ENCODE measurements around the gene NUP210L. TPM values are rescaled to one million over a fixed set of nuclear protein-coding genes. Genes with fewer than 3 reads are reported as not detected.
"Not testable (repeated sequence)": the region's sequence is repeated elsewhere in the genome, so short reads cannot be mapped to it uniquely, and the experiment has no call there.

Gene NUP210L
- total RNA-seq, 2 experiments from 2014 or later: 0.04 to 0.05 TPM

DNA sequence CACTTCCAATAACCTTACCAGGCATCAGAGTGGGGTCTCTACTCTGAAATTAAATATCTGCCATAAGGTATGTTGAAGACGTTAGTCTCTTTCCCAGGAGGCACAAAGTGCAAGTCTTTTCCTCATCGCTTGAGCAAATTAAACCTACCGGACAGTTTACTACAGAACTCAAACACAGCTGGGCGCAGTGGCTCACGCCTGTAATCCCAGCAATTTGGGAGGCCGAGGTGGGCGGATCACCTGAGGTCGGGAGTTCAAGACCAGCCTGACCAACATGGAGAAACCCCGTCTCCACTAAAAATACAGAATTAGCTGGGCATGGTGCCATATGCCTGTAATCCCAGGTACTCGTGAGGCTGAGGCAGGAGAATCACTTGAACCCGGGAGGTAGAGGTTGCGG, 175.8 kb downstream of the NUP210L start:
- not testable (repeated sequence) for ATAC-seq; H3K9me3 Mint-ChIP-seq (ENCODE audit: low read depth); DNase-seq; H3K27me3 Mint-ChIP-seq
- H3K36me3 Mint-ChIP-seq (ENCODE audit: low read depth): peaks cover 33% of the 10 kb centered on the region
- H3K27ac Mint-ChIP-seq: peak overlapping the region; percentile 69
- ChIA-PET CTCF (interaction anchor here (0.7 to 6.7 kb wide), 8 partner anchors 9 to 204 kb away, joined by 3 to 66 read pairs (median 4); partner anchors contain the start of genes CREB3L4, RAB13, RPS27 and SLC27A3), POLR2A (interaction anchor here (0.6 to 4.2 kb wide), 3 partner anchors 12 to 436 kb away, joined by 4 to 49 read pairs (median 25); partner anchors contain the start of genes CREB3L4 and RPS27)
- H3K4me3 Mint-ChIP-seq: peak overlapping the region; percentile 97
- intact Hi-C loops (cut with DNase I, micrococcal nuclease): loop anchor here in 1 of 2 experiments (5.0 kb wide), 1 partner anchor 252 kb away; the partner anchor contains the start of gene INTS3
- H3K4me1 Mint-ChIP-seq: peaks cover 29% of the 10 kb centered on the region

- Mint-ChIP-seq H3K27ac (peak overlapping the region; percentile 96), H3K27me3 (no peaks in the 10 kb centered on the region), H3K9me3 (ENCODE audit: low read depth) (no peaks in the 10 kb centered on the region), H3K36me3 (ENCODE audit: low read depth) (peaks cover 34% of the 10 kb centered on the region), H3K4me3 (peak overlapping the region; percentile 97), H3K4me1 (peaks cover 29% of the 10 kb centered on the region)
- ChIA-PET CTCF (interaction anchor here (0.6 to 6.7 kb wide), 13 partner anchors 10 to 384 kb away, joined by 3 to 66 read pairs (median 4); partner anchors contain the start of genes CREB3L4, RAB13, RPS27 and SLC27A3), POLR2A (interaction anchor here (0.6 to 4.2 kb wide), 10 partner anchors 8 to 437 kb away, joined by 3 to 49 read pairs (median 4); partner anchors contain the start of genes CREB3L4, CRTC2, RAB13 and RPS27)
- ATAC-seq (no peak), DNase-seq (no peak)
- intact Hi-C loops (cut with DNase I, micrococcal nuclease): loop anchor here in 1 of 2 experiments (5.0 kb wide), 1 partner anchor 251 kb away; the partner anchor contains the start of gene INTS3
These were observed 176.5 kb downstream of the NUP210L start for GRCh38 chr1:153978274-153978909.

GRCh38 chr1:153977250-153978240, 177.3 kb downstream of the NUP210L start, which contains the start of gene JTB:
Gene JTB (minus strand): TSS chr1:153977674. CDS start chr1:153977252, 422 bp downstream.
- Mint-ChIP-seq H3K27ac (peak within 1 kb of the TSS; percentile 97), H3K4me1 (peaks cover 33% of the 10 kb centered on the region), H3K9me3 (ENCODE audit: low read depth) (no peaks in the 10 kb centered on the region), H3K4me3 (peak within 1 kb of the TSS; percentile 97), H3K36me3 (ENCODE audit: low read depth) (peaks cover 41% of the 10 kb centered on the region), H3K27me3 (no peaks in the 10 kb centered on the region)
- intact Hi-C loops (cut with DNase I, micrococcal nuclease): loop anchor here (1.0 to 5.0 kb wide), 10 partner anchors 9 to 343 kb away; partner anchors contain the start of genes CREB3L4 (in 2 of the 2), CRTC2 (in 2 of the 2), CHTOP (in 1 of the 2) and INTS3 (in 1 of the 2)
- ATAC-seq (peak; percentile 95), DNase-seq (peak; percentile 94)
- ChIA-PET CTCF (interaction anchor here (0.6 to 6.7 kb wide), 14 partner anchors 11 to 385 kb away, joined by 3 to 66 read pairs (median 4); partner anchors contain the start of genes CREB3L4, CRTC2, RAB13 and RPS27), POLR2A (interaction anchor here (0.6 to 4.2 kb wide), 12 partner anchors 9 to 318 kb away, joined by 3 to 49 read pairs (median 4); partner anchors contain the start of genes CREB3L4, CRTC2, RAB13 and RPS27)

- DNase-seq: no peak
- CTCF ChIA-PET: interaction anchor here (0.6 to 6.7 kb wide), 6 partner anchors 10 to 255 kb away, joined by 3 to 66 read pairs (median 16); partner anchors contain the start of genes CREB3L4, CRTC2, RAB13 and RPS27
- Mint-ChIP-seq H3K4me3 (peak overlapping the region; percentile 97), H3K9me3 (ENCODE audit: low read depth) (no peaks in the 10 kb centered on the region), H3K27me3 (no peaks in the 10 kb centered on the region), H3K36me3 (ENCODE audit: low read depth) (peaks cover 42% of the 10 kb centered on the region), H3K27ac (peak overlapping the region; percentile 97), H3K4me1 (peaks cover 40% of the 10 kb centered on the region)
- POLR2A ChIA-PET: interaction anchor here (0.6 to 4.2 kb wide), 7 partner anchors 10 to 317 kb away, joined by 3 to 49 read pairs (median 8); partner anchors contain the start of genes CREB3L4, CRTC2, RAB13 and RPS27
- intact Hi-C loops (cut with DNase I, micrococcal nuclease): loop anchor here (1.0 to 5.0 kb wide), 10 partner anchors 9 to 343 kb away; partner anchors contain the start of genes CREB3L4 (in 2 of the 2), CRTC2 (in 2 of the 2), CHTOP (in 1 of the 2) and INTS3 (in 1 of the 2)
- ATAC-seq: peak; percentile 6
These were observed 178.0 kb downstream of the NUP210L start for GRCh38 chr1:153976819-153977249.

DNA sequence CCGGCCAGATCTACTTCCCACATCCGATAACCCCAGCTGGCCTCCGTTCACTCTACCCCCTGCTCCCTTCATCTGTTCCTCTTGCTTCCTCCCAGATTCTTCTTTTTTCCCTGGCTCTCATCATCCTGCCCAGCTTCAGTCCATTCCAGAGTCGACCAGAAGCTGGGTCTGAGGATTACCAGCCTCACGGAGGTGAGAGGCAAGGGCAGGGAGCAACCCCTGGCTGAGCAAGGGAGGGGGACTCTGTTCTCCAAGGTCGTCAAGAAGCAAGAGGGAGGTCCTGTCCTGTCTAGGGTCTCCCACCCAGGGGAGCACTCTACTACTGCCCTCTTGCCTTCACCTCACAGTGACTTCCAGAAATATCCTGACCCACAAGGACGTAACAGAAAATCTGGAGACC, 181.3 kb downstream of the NUP210L start:
- ChIA-PET CTCF (interaction anchor here (0.5 to 6.7 kb wide), 4 partner anchors 10 to 406 kb away, joined by 4 to 66 read pairs (median 15); partner anchors contain the start of genes RAB13, RPS27 and SLC39A1), POLR2A (interaction anchor here (2.1 kb wide), 1 partner anchor 11 kb away, joined by 7 read pairs; the partner anchor contains the start of gene SLC39A1)
- Mint-ChIP-seq H3K36me3 (ENCODE audit: low read depth) (peaks cover 39% of the 10 kb centered on the region), H3K27ac (peak overlapping the region; percentile 1), H3K9me3 (ENCODE audit: low read depth) (no peaks in the 10 kb centered on the region), H3K27me3 (no peaks in the 10 kb centered on the region), H3K4me3 (no peak overlapping the region), H3K4me1 (peaks cover 39% of the 10 kb centered on the region)
- intact Hi-C loops (cut with DNase I, micrococcal nuclease): no loop called here
- no peak for ATAC-seq
- no peak for DNase-seq

DNA sequence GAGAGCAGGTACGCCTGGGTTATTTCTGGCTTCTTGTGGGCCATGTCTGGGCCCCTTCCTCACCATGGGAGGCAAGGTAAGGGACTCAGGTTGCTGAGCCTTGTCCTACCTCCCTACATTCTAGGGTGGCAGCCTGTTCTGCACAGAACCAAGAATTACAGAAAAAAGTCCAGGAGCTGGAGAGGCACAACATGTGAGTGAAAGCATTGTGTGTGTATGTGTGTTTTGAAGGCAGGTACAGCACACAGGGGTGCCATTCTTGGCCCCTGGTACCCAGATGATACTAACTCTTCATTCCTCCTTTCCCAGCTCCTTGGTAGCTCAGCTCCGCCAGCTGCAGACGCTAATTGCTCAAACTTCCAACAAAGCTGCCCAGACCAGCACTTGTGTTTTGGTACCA, 181.8 kb downstream of the NUP210L start:
- ChIA-PET CTCF (interaction anchor here (0.5 to 6.7 kb wide), 5 partner anchors 8 to 405 kb away, joined by 3 to 66 read pairs (median 4); partner anchors contain the start of genes RAB13, RPS27 and SLC39A1), POLR2A (interaction anchor here (2.1 kb wide), 1 partner anchor 10 kb away, joined by 7 read pairs; the partner anchor contains the start of gene SLC39A1)
- DNase-seq (no peak), ATAC-seq (no peak)
- no peak overlapping the region for H3K4me3 Mint-ChIP-seq
- H3K27ac Mint-ChIP-seq: peak overlapping the region; percentile 15
- intact Hi-C loops (cut with DNase I, micrococcal nuclease): no loop called here
- H3K36me3 Mint-ChIP-seq (ENCODE audit: low read depth): peaks cover 39% of the 10 kb centered on the region
- H3K9me3 Mint-ChIP-seq (ENCODE audit: low read depth): no peaks in the 10 kb centered on the region
- peaks cover 39% of the 10 kb centered on the region for H3K4me1 Mint-ChIP-seq
- H3K27me3 Mint-ChIP-seq: no peaks in the 10 kb centered on the region

DNA sequence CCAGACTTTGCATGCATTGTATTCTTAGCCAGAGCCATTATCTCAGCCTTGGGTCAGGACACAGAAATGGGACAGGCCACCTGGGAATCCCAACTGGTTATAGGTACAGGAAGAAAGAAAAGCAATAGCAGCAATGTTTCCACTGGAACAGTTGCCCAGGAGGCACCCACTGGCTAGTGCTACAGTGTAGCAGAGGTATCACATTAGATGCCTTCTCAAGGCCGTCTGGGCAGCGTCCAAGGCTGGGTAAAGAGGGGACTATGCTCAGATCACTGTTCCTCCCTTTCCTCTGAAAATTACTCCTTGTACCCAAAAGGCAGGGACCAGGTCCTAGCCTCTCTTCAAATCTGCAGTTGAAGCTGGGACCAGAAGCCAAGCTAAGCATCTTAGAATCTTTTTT, 184.5 kb downstream of the NUP210L start:
- Mint-ChIP-seq H3K27ac (no peak overlapping the region), H3K27me3 (no peaks in the 10 kb centered on the region), H3K9me3 (ENCODE audit: low read depth) (no peaks in the 10 kb centered on the region), H3K4me1 (peaks cover 38% of the 10 kb centered on the region), H3K36me3 (ENCODE audit: low read depth) (peaks cover 26% of the 10 kb centered on the region), H3K4me3 (no peak overlapping the region)
- intact Hi-C loops (cut with DNase I, micrococcal nuclease): no loop called here
- ChIA-PET POLR2A (no interaction called here), CTCF (interaction anchor here (1.1 kb wide), 1 partner anchor 311 kb away, joined by 3 read pairs; no protein-coding TSS in a partner anchor)
- no peak for DNase-seq
- ATAC-seq: no peak

DNA sequence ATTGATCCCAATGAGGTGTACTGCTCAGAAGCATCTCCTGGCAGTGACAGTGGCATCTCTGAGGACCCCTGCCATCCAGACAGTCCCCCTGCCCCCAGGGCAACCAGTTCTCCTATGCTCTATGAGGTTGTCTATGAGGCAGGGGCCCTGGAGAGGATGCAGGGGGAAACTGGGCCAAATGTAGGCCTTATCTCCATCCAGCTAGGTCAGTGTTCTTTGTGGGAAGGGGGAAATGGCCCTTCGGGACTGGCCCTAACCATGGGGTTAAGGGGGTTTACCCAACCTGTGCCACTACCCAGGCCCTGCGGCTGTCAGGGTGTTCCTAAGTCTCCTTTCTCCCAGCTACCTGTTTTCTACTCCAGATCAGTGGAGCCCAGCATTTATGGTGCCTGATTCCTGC, 185.9 kb downstream of the NUP210L start:
- intact Hi-C loops (cut with DNase I, micrococcal nuclease): loop anchor here (10.0 kb wide), 2 partner anchors 394 to 434 kb away; partner anchors contain the start of gene S100A6 (in 2 of the 2)

GRCh38 chr1:153968408-153968807, 186.5 kb downstream of the NUP210L start:
- H3K9me3 Mint-ChIP-seq (ENCODE audit: low read depth): no peaks in the 10 kb centered on the region
- CTCF ChIA-PET: interaction anchor here (0.6 to 4.0 kb wide), 6 partner anchors 9 to 383 kb away, joined by 3 to 36 read pairs (median 16); partner anchors contain the start of genes DENND4B, JTB and RAB13
- H3K27ac Mint-ChIP-seq: no peak overlapping the region
- H3K4me3 Mint-ChIP-seq: peak overlapping the region; percentile 96
- intact Hi-C loops (cut with DNase I, micrococcal nuclease): loop anchor here (10.0 kb wide), 2 partner anchors 394 to 434 kb away; partner anchors contain the start of gene S100A6 (in 2 of the 2)
- ATAC-seq (no peak), DNase-seq (no peak)
- POLR2A ChIA-PET: interaction anchor here (3.3 kb wide), 1 partner anchor 9 kb away, joined by 49 read pairs; the partner anchor contains the start of gene JTB
- peaks cover 18% of the 10 kb centered on the region for H3K36me3 Mint-ChIP-seq (ENCODE audit: low read depth)
- H3K4me1 Mint-ChIP-seq: peaks cover 39% of the 10 kb centered on the region
- H3K27me3 Mint-ChIP-seq: no peaks in the 10 kb centered on the region

More for the DNA sequence above, 185.9 kb downstream of the NUP210L start:
- Mint-ChIP-seq H3K4me1 (peaks cover 38% of the 10 kb centered on the region), H3K4me3 (no peak overlapping the region), H3K36me3 (ENCODE audit: low read depth) (peaks cover 15% of the 10 kb centered on the region), H3K27ac (no peak overlapping the region), H3K27me3 (no peaks in the 10 kb centered on the region), H3K9me3 (ENCODE audit: low read depth) (no peaks in the 10 kb centered on the region)
- DNase-seq (no peak), ATAC-seq (no peak)
- POLR2A ChIA-PET: interaction anchor here (0.6 kb wide), 1 partner anchor 9 kb away, joined by 3 read pairs; the partner anchor contains the start of gene JTB
- CTCF ChIA-PET: interaction anchor here (0.9 kb wide), 1 partner anchor 10 kb away, joined by 3 read pairs; no protein-coding TSS in a partner anchor

All from activated CD4-positive, alpha-beta T cell treated with anti-CD3 and anti-CD28 coated beads for 36 hours (primary cell).